ENCODE data around the gene HAPSTR1.
A peak's percentile ranks its signal among the peaks of the same experiment; 100 is the strongest.
"Not testable (repeated sequence)": the region's sequence is repeated elsewhere in the genome, so short reads cannot be mapped to it uniquely, and the experiment has no call there.

The HAPSTR1 gene

GRCh38 chr16:9056061-9056460 lies 35.4 kb upstream of the HAPSTR1 start:
- no peak overlapping the region for H3K4me3 Mint-ChIP-seq
- H3K36me3 Mint-ChIP-seq (ENCODE audit: low read depth): no peaks in the 10 kb centered on the region
- H3K27ac Mint-ChIP-seq: no peak overlapping the region
- no peaks in the 10 kb centered on the region for H3K9me3 Mint-ChIP-seq
- H3K27me3 Mint-ChIP-seq: peaks cover 7% of the 10 kb centered on the region
- DNase-seq: no peak
- H3K4me1 Mint-ChIP-seq (ENCODE audit: low read depth): peaks cover 12% of the 10 kb centered on the region

DNA sequence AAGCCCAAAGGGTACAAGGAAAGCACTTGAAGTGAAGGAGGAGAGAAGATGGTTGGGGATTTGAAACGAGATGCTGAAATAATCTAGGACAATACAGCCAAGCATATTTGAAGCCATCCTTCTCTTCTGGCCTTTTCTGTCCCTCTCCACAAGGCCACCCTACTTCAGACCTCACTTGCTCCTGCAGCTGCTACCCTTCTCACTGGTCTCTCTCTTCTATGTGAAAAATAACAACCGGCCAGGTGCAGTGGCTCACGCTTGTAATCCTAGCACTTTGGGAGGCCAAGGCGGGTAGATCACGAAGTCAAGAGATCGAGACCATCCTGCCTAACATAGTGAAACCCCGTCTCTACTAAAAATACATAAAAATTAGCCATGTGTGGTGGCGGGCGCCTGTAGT lies 33.2 kb upstream of the HAPSTR1 start:
- no peak for DNase-seq
- H3K9me3 Mint-ChIP-seq: no peaks in the 10 kb centered on the region
- H3K36me3 Mint-ChIP-seq (ENCODE audit: low read depth): no peaks in the 10 kb centered on the region
- peaks cover 2% of the 10 kb centered on the region for H3K27me3 Mint-ChIP-seq
- no peak overlapping the region for H3K27ac Mint-ChIP-seq
- peaks cover 17% of the 10 kb centered on the region for H3K4me1 Mint-ChIP-seq (ENCODE audit: low read depth)
- no peak overlapping the region for H3K4me3 Mint-ChIP-seq

- H3K27me3 Mint-ChIP-seq: no peaks in the 10 kb centered on the region
- H3K4me1 Mint-ChIP-seq (ENCODE audit: low read depth): peaks cover 17% of the 10 kb centered on the region
- no peaks in the 10 kb centered on the region for H3K9me3 Mint-ChIP-seq
- H3K4me3 Mint-ChIP-seq: no peak overlapping the region
- H3K36me3 Mint-ChIP-seq (ENCODE audit: low read depth): no peaks in the 10 kb centered on the region
- H3K27ac Mint-ChIP-seq: no peak overlapping the region
- DNase-seq: no peak
Observed at GRCh38 chr16:9060225-9060624, 31.2 kb upstream of the HAPSTR1 start.

DNA sequence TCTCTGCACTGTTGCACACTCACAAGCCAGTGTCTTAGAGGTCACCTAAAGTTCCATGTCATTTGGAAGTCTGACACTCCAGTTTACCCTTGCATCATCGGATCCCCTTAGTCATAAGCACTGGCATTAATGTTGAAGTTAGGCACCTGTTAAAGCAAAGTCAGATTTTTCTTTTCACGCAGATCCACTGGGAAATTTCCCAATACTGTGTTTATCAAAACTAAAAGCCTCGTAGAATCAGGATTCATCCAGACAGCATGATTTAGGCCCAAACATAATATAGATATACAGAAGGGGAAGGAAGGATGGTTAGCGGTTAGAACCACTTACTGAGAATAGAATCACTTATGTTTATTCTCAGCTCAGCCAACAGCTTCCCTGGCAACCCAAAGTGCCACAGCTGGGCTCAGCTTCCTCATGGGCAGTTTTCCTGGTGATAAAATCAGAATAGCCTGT lies 30.1 kb upstream of the HAPSTR1 start:
- Mint-ChIP-seq H3K4me3 (no peak overlapping the region), H3K27me3 (no peaks in the 10 kb centered on the region), H3K4me1 (ENCODE audit: low read depth) (peaks cover 17% of the 10 kb centered on the region), H3K9me3 (no peaks in the 10 kb centered on the region), H3K27ac (peak overlapping the region; percentile 0), H3K36me3 (ENCODE audit: low read depth) (no peaks in the 10 kb centered on the region)
- no peak for DNase-seq

- Mint-ChIP-seq H3K4me3 (no peak overlapping the region), H3K27ac (no peak overlapping the region), H3K27me3 (no peaks in the 10 kb centered on the region), H3K4me1 (ENCODE audit: low read depth) (peaks cover 17% of the 10 kb centered on the region), H3K36me3 (ENCODE audit: low read depth) (no peaks in the 10 kb centered on the region), H3K9me3 (no peaks in the 10 kb centered on the region)
- no peak for DNase-seq
Observed at GRCh38 chr16:9062301-9062700, 29.1 kb upstream of the HAPSTR1 start.

GRCh38 chr16:9065077-9065476 lies 26.4 kb upstream of the HAPSTR1 start:
- H3K36me3 Mint-ChIP-seq (ENCODE audit: low read depth): no peaks in the 10 kb centered on the region
- H3K4me3 Mint-ChIP-seq: no peak overlapping the region
- H3K9me3 Mint-ChIP-seq: peaks cover 3% of the 10 kb centered on the region
- H3K4me1 Mint-ChIP-seq (ENCODE audit: low read depth): peaks cover 30% of the 10 kb centered on the region
- no peaks in the 10 kb centered on the region for H3K27me3 Mint-ChIP-seq
- no peak overlapping the region for H3K27ac Mint-ChIP-seq
- DNase-seq: no peak

DNA sequence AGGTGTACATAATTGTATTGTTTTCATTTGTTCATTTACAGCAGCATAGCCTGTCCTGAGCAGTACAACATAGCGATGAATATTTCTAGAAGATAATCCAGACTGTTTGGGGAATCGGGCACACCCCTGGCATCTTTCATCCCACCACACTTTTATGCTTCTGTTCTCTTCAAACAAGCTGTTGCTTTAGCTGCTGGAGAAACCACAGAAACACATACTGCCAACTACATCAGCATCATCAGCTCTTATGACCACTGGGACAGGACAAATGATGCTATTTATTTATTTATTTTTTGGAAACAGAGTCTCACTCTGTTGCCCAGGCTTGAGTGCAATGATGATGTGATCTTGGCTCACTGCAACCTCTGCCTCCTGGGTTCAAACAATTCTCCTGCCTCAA lies 22.6 kb upstream of the HAPSTR1 start:
- H3K36me3 Mint-ChIP-seq (ENCODE audit: low read depth): no peaks in the 10 kb centered on the region
- H3K27me3 Mint-ChIP-seq: no peaks in the 10 kb centered on the region
- H3K4me3 Mint-ChIP-seq: no peak overlapping the region
- H3K9me3 Mint-ChIP-seq: peaks cover 3% of the 10 kb centered on the region
- DNase-seq: no peak
- H3K4me1 Mint-ChIP-seq (ENCODE audit: low read depth): peaks cover 47% of the 10 kb centered on the region
- peak overlapping the region; percentile 91 for H3K27ac Mint-ChIP-seq

- Mint-ChIP-seq H3K9me3 (peaks cover 3% of the 10 kb centered on the region), H3K4me1 (ENCODE audit: low read depth) (peaks cover 51% of the 10 kb centered on the region), H3K27ac (no peak overlapping the region), H3K36me3 (ENCODE audit: low read depth) (no peaks in the 10 kb centered on the region), H3K27me3 (no peaks in the 10 kb centered on the region), H3K4me3 (no peak overlapping the region)
- no peak for DNase-seq
Observed at GRCh38 chr16:9070254-9070653, 21.2 kb upstream of the HAPSTR1 start.

- H3K27ac Mint-ChIP-seq: no peak overlapping the region
- no peak overlapping the region for H3K4me3 Mint-ChIP-seq
- H3K4me1 Mint-ChIP-seq (ENCODE audit: low read depth): peaks cover 60% of the 10 kb centered on the region
Observed at GRCh38 chr16:9071377-9071776, 20.1 kb upstream of the HAPSTR1 start.

DNA sequence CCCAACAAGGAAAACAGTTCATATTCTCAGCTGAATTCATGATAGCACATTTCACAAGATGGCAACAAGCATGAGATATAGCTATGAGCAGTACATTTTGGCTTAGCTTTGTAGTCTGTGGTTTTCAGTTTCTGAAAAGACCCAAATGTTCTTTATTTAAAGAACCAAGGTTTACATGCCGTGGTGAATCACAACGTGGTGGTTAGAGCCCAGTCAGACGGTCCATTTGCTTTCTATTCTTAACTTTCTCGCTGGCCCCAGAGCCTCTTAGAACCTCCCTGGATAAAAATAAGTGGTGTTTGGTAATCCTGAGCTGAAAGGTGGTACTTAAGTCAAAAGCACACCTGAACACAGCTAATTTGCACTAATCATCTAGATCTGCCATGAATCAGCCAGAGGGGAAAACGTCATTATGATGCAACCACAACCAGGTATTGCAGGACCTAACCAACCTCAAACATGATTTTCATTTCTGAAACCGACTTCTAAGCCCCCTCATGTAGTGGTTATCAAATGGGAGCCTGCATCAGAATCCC lies 18.6 kb upstream of the HAPSTR1 start:
- no peak for DNase-seq
- Mint-ChIP-seq H3K36me3 (ENCODE audit: low read depth) (peaks cover 5% of the 10 kb centered on the region), H3K27me3 (no peaks in the 10 kb centered on the region), H3K4me3 (peak overlapping the region; percentile 34), H3K4me1 (ENCODE audit: low read depth) (peaks cover 70% of the 10 kb centered on the region), H3K9me3 (peaks cover 5% of the 10 kb centered on the region), H3K27ac (peak overlapping the region; percentile 96)

More at GRCh38 chr16:9071377-9071776, 20.1 kb upstream of the HAPSTR1 start:
- H3K36me3 Mint-ChIP-seq (ENCODE audit: low read depth): no peaks in the 10 kb centered on the region
- DNase-seq: no peak
- peaks cover 3% of the 10 kb centered on the region for H3K9me3 Mint-ChIP-seq
- H3K27me3 Mint-ChIP-seq: no peaks in the 10 kb centered on the region

DNA sequence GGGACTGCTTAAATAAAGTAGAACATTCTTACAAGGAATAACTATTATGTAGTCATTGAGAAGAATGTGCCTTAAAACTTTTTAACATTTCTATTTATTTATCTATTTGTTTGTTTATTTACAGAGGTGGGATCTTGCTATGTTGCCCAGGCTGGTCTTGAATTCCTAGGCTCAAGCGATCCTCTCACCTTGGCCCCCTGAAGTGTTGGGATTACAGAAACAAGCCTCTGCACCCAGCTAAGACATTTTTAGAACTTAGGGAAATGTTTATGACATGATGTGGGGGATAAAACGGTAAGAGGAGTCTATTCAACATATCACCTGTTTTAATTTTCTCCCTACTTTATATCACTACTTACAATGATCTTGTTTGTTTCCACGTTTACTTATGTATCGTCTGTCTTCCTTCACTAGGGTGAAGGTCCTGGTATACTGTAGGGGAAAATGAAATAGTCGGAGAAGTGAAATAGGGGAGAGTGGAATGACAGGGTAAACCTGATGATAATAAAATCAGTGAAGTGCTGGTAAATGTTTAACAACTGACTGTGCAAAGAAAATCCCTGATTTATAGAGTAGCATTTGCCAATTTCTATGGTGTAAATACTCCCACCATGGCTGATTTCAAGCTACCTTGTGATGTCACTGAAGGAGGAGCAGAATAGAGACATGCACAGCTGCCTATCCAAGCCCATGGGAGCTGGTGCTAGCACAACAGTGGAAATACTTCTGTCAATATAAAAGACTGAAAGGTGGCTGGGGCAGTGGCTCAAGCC lies 16.0 kb upstream of the HAPSTR1 start:
- Mint-ChIP-seq H3K9me3 (peaks cover 8% of the 10 kb centered on the region), H3K36me3 (ENCODE audit: low read depth) (peaks cover 15% of the 10 kb centered on the region), H3K4me3 (no peak overlapping the region), H3K27ac (no peak overlapping the region), H3K4me1 (ENCODE audit: low read depth) (peaks cover 65% of the 10 kb centered on the region), H3K27me3 (no peaks in the 10 kb centered on the region)
- no peak for DNase-seq

- Mint-ChIP-seq H3K27ac (peak overlapping the region; percentile 81), H3K27me3 (no peaks in the 10 kb centered on the region), H3K9me3 (peaks cover 8% of the 10 kb centered on the region), H3K4me3 (no peak overlapping the region), H3K4me1 (ENCODE audit: low read depth) (peaks cover 55% of the 10 kb centered on the region), H3K36me3 (ENCODE audit: low read depth) (peaks cover 15% of the 10 kb centered on the region)
- DNase-seq: no peak
Observed at GRCh38 chr16:9077091-9077809, 14.2 kb upstream of the HAPSTR1 start.

GRCh38 chr16:9078467-9079429 lies 12.7 kb upstream of the HAPSTR1 start:
- Mint-ChIP-seq H3K27ac (peak overlapping the region; percentile 97), H3K4me3 (peak overlapping the region; percentile 23), H3K36me3 (ENCODE audit: low read depth) (peaks cover 15% of the 10 kb centered on the region), H3K4me1 (ENCODE audit: low read depth) (peaks cover 42% of the 10 kb centered on the region)
- DNase-seq, H3K9me3 Mint-ChIP-seq, H3K27me3 Mint-ChIP-seq: not testable (repeated sequence)

DNA sequence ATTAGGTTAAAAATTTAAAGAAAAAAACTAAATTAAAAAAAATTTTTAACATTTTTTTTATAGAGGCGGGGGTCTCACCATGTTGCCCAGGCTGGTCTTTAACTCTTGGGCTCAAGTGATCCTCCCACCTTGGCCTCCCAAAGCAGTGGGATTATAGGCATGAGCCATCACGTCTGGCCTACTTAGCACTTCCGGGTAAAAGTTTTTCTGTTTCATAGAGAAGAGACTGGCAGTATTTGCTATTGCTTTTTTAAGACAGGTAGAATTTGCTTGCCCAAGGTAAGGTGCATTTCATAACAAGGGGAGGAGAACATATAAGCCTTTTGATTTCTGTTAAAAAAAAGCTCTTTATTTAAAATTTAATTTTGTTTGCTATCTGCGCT lies 12.0 kb upstream of the HAPSTR1 start:
- H3K4me3 Mint-ChIP-seq: no peak overlapping the region
- peaks cover 38% of the 10 kb centered on the region for H3K4me1 Mint-ChIP-seq (ENCODE audit: low read depth)
- H3K36me3 Mint-ChIP-seq (ENCODE audit: low read depth): peaks cover 15% of the 10 kb centered on the region
- no peak for DNase-seq
- peaks cover 8% of the 10 kb centered on the region for H3K9me3 Mint-ChIP-seq
- no peaks in the 10 kb centered on the region for H3K27me3 Mint-ChIP-seq
- H3K27ac Mint-ChIP-seq: peak overlapping the region; percentile 78

All from activated T-cell treated with anti-CD3 and anti-CD28 coated beads, Interleukin-2, amount 50 U/mL, for 24 hours (primary cell).